GM10248 (cell line): ENCODE data around the gene ACTR3C.

ENCODE experiments used
- CTCF ChIA-PET: fragments of 300-600 bp; sonication (Branson Sonifier 250); formaldehyde crosslinking; extraction: SDS; loops from one replicate; lab custom pipeline; 2021; ENCODE audit warnings: antibody characterized with exemption; lab: Yijun Ruan, JAX
- POLR2A ChIA-PET: fragments of 350-650 bp; sonication (Branson Sonifier 250); formaldehyde crosslinking; extraction: SDS; loops from one replicate; lab custom pipeline; 2020; ENCODE audit warnings: antibody characterized with exemption; lab: Yijun Ruan, JAX
- DNase-seq: peaks from one replicate; pipeline ENCODE4 v3.0.0; 2012; ENCODE audit errors: extremely low spot score
- TF ChIP-seq, protein P1 (sequence below): IDR thresholded peaks from 2 replicates; pipeline ENCODE4 v1.5.1; 2012; ENCODE audit warnings: mild to moderate bottlenecking, low read depth; ENCODE audit errors: extremely low read depth, missing control alignments, control extremely low read depth

ACTR3C gene

DNA sequence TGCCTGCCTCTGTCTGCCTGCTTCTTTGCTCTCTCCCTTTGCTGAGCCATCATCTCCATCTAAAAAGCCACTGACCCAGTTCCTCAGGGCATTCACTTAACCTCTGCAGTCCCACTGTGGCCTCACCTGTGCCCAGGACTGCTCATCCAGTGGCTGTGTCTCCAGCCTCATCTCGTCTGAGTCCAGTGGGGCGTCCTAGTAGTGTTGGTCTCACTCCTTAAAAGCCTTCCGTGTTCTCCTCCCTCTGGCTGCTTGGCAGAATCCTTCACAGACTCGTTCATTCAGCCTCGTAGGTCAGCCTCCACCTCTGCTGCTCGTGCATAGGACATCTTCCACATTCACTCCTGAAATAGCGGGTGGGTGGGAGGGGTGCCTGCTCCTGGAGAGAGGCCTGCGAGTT, 10.8 kb upstream of the ACTR3C start:
- no peak for DNase-seq
- ChIA-PET CTCF (interaction anchor here (1.1 kb wide), 1 partner anchor 28 kb away, joined by 3 read pairs; no protein-coding TSS in a partner anchor), POLR2A (no interaction called here)
- TF ChIP-seq, protein P1, sequence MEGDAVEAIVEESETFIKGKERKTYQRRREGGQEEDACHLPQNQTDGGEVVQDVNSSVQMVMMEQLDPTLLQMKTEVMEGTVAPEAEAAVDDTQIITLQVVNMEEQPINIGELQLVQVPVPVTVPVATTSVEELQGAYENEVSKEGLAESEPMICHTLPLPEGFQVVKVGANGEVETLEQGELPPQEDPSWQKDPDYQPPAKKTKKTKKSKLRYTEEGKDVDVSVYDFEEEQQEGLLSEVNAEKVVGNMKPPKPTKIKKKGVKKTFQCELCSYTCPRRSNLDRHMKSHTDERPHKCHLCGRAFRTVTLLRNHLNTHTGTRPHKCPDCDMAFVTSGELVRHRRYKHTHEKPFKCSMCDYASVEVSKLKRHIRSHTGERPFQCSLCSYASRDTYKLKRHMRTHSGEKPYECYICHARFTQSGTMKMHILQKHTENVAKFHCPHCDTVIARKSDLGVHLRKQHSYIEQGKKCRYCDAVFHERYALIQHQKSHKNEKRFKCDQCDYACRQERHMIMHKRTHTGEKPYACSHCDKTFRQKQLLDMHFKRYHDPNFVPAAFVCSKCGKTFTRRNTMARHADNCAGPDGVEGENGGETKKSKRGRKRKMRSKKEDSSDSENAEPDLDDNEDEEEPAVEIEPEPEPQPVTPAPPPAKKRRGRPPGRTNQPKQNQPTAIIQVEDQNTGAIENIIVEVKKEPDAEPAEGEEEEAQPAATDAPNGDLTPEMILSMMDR: no peak

DNA sequence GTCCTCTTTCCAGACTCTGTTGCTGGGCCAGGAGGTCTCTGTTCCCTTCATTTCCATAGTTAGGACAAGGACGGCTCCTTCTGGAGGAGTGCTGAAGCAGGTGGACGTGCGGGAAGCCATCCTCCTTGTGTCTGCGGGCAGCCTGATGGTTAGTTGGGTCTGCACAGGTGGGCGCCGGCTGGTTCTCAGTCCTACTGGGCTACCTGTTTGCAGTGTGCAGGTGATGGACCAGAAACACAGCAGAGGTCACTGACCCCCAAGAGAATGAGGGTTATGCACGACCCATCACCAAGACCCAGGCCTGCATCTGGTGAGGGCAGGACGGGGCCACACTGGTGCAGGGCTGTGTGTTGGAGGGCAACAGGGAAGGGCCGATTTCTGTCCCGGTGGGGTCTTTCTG, 10.3 kb upstream of the ACTR3C start:
- TF ChIP-seq, protein P1: no peak
- POLR2A ChIA-PET: no interaction called here
- CTCF ChIA-PET: interaction anchor here (1.1 kb wide), 1 partner anchor 29 kb away, joined by 3 read pairs; no protein-coding TSS in a partner anchor
- DNase-seq: no peak

DNA sequence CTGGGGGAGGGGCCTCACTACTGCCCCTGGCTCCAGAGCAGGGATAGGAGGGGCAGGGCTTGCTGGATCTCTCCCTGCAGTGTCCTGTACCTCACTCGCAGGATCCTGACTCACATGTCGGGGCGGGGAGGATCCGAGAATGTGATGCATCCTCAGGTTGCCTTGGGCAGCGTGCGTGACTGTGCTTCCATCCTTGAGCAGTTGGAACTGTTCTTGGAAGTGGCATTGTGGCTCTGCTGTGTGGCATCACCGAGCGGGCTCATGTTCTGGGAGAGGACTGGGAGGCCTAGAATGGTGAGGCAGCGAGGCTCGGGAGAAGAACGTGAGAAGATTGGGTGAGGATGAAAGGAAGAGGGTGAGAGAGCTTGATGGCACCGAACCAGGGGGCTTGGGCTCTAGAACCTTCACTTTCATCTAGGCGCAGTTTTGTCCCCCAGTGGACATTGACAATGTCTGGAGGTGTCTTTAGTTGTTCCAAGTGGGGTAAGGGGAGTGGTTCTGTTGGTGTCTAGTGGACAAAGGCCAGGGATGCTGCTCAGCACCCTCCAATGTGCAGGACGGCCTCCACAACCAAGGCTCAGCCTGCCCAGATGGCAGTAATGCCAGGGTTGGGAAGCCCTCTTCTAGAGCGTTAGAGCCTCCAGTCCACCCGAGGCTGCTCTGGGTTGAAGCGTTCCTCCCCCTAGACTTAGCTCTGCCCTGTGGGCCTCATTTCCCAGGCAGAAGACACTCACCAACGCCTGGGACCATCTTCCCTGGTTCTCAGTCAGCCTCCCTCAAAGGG, 9.7 kb upstream of the ACTR3C start:
- CTCF ChIA-PET: no interaction called here
- no peak for DNase-seq
- TF ChIP-seq, protein P1: no peak
- POLR2A ChIA-PET: no interaction called here

DNA sequence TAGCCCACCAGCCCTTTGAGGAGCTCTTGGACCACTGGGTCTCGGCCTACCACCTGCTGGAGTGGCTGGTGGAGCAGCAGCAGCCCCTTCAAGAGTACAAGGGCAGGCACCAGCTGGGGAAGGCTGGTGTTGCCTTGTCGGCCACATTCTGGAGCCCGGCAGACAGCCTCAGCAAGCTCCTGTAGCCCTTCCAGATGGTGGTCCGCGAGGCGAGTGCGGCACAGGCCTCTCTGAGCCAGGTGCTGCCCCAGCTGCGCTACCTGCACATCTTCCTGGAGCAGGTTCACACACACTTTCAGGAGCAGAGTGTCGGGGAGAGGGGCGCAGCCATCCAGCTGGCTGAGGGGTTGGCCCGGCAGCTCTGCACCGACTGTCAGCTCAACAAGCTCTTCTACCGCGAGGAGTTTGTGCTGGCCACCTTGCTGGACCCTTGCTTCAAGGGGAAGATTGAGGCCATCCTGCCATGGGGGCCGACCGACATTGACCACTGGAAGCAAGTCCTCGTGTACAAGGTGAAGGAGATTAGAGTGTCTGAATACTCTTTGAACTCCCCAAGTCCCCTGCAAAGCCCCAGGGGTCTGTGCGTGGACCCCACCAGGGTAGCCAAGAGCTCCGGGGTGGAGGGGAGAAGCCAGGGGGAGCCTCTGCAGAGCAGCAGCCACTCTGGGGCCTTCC, 7.0 kb upstream of the ACTR3C start:
- TF ChIP-seq, protein P1: no peak
- no peak for DNase-seq
- ChIA-PET CTCF (interaction anchor here (0.8 to 2.9 kb wide), 4 partner anchors 16 to 45 kb away, joined by 3 to 10 read pairs (median 6); no protein-coding TSS in a partner anchor), POLR2A (no interaction called here)

DNA sequence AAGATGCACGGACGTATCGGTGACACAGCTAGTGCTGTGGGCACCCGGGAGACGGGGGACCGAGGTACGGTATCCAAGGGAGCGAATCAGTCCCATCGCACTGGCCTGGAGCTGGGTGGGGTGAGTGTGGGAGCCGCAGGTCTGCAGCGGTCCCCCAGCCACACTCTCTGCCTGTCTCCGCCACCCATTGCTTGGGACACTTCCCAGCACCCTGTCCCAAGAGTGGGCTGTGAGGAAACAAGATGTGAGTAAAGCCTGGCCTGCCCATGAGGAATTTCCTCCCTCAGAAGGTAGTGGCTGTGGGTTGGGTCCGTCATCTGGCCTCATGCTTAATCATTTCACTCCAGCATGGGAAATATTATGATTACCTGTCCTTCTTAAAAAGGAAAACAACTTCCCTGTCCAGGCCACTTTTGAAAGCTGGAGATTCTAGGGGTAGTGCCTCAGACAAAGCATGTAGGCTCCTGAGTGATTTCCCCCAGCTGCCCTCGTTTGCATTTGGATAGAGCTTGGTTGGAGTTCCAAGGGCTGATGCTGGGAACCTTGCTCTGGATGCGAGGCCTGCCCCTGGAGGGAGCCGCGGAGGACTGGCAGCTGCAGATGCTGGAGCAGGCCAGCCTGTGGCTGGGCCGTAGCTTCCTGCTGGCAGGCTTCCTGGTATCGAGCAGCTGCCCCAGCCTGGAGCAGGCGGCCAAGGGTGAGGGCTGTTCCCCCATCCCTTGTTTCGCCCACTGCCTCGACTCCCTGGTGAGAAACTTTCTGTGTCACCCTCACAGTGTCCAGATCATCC, 6.2 kb upstream of the ACTR3C start:
- CTCF ChIA-PET: interaction anchor here (0.8 to 2.9 kb wide), 6 partner anchors 11 to 48 kb away, joined by 3 to 10 read pairs (median 4); no protein-coding TSS in a partner anchor

More for the DNA sequence above, 6.2 kb upstream of the ACTR3C start:
- POLR2A ChIA-PET: no interaction called here
- TF ChIP-seq, protein P1: no peak
- DNase-seq: no peak
